Sigmoid colon (tissue), 7 donors: ENCODE data around the gene ATP6V0A1. TPM values are rescaled to one million over a fixed set of nuclear protein-coding genes. Genes with fewer than 3 reads are reported as not detected.

Experiments
- DNase-seq: peaks from one replicate; pipeline ENCODE4 v3.0.0-alpha.2; 2019
- H3K27ac ChIP-seq, 4 donors: fragments of 200-600 bp; sonication (generic); one replicate each; pipeline ENCODE4 v1.5.1; 2016 to 2019; ENCODE audit warnings: mild to moderate bottlenecking in 1 of 4
- H3K27me3 ChIP-seq, 3 donors: fragments of 200-600 bp; sonication (generic); one replicate each; pipeline ENCODE4 v1.5.1; 2019; ENCODE audit warnings: mild to moderate bottlenecking in 1 of 3
- H3K36me3 ChIP-seq, 4 donors: fragments of 200-600 bp; sonication (generic); one replicate each; pipeline ENCODE4 v1.5.1; 2016 to 2019
- H3K4me1 ChIP-seq, 4 donors: fragments of 200-600 bp; sonication (generic); one replicate each; pipeline ENCODE4 v1.5.1; 2017 to 2019
- H3K4me3 ChIP-seq, 4 donors: fragments of 200-600 bp; sonication (generic); one replicate each; pipeline ENCODE4 v1.5.1; 2017 to 2019; ENCODE audit warnings: mild to moderate bottlenecking in 2 of 4, moderate library complexity in 1 of 4
- H3K9me3 ChIP-seq, 4 donors: fragments of 200-600 bp in 3 of 4; sonication (generic) in 3 of 4; one replicate each; pipeline versions ENCODE4 v1.5.1 to v1.6.1; 2013 to 2019
- EP300 ChIP-seq, 4 donors: sonication (generic); formaldehyde crosslinking; IDR thresholded peaks; one replicate each; pipeline ENCODE4 v1.6.1; 2017; ENCODE audit warnings: antibody characterized with exemption in 4 of 4
- POLR2A ChIP-seq, 2 donors: fragments of 450-650 bp; IDR thresholded peaks; one replicate each; pipeline ENCODE4 v1.6.1; 2016; ENCODE audit warnings: antibody characterized with exemption in 2 of 2, mild to moderate bottlenecking in 2 of 2, moderate library complexity in 2 of 2
- POLR2AphosphoS5 ChIP-seq, 4 donors: sonication (generic); formaldehyde crosslinking; IDR thresholded peaks; one replicate each; pipeline ENCODE4 v1.6.1; 2017; ENCODE audit warnings: antibody characterized with exemption in 4 of 4
- WGBS, 2 donors: extraction: QIAGEN DNeasy Blood & Tissue Kit; methylation state at CpG; one replicate each; pipeline ENCODE4 v1.1.7; 2013; 5-methylcytosine and 5-hydroxymethylcytosine counted together
- intact Hi-C: fragments of 100-400 bp; cut with DNase I; formaldehyde crosslinking; loops from one replicate; pipeline ENCODE4 v1.15.1; 2023
- polyA plus RNA-seq, 3 donors: library from polyadenylated mRNA; stranded (reverse); fragments of 200-250 nt; gene quantifications; one replicate each; pipeline ENCODE4 v1.2.3, GENCODE V29; 2013
- total RNA-seq, 4 donors: library from RNA; depleted of rRNA; stranded (reverse); fragments of >200 nt; gene quantifications; one replicate each; pipeline ENCODE4 v1.1.0, GENCODE V29; 2016
- TF ChIP-seq, protein P1 (sequence below), 4 experiments: fragments of 450-650 bp in 3 of 4; fragments of 200-600 bp in 1 of 4; IDR thresholded peaks; one replicate each; pipeline ENCODE4 v1.5.1; 2016 to 2019; ENCODE audit warnings: antibody characterized with exemption in 4 of 4, mild to moderate bottlenecking in 3 of 4, moderate library complexity in 2 of 4
- donor health status: healthy with polysubstance abuse.
- donor health status: Bipolar disorder and iron deficiency.
- donor health status: healthy.

ATP6V0A1 gene
- total and polyA plus RNA-seq, 7 donors, result 11.6 to 96.1 (median 48.9) TPM

DNA sequence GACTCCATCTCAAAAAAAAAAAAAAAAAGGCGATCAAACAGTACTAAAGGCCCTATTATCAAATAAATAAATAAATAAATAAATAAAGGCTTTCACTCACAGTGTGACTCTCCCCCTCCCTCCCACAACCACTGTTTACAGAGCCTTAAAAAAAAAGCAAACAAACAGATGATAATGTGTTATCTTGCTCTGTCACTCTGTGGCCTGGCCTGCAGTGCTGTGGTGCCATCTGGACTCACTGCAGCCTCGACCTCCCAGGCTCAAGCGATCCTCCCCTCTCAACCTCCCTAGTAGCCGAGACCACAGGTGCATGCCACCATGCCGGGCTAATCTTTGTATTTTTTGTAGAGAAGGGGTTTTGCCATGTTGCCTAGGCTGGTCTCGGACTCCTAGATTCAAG, 69.3 kb downstream of the ATP6V0A1 start:
- H3K36me3 ChIP-seq, result no peaks in the 10 kb centered on the region
- TF ChIP-seq EP300 (IDR thresholded peaks at IDR 0.05) (no peak), POLR2A (IDR thresholded peaks at IDR 0.05) (no peak), POLR2AphosphoS5 (IDR thresholded peaks at IDR 0.05) (no peak)
- TF ChIP-seq, protein P1, sequence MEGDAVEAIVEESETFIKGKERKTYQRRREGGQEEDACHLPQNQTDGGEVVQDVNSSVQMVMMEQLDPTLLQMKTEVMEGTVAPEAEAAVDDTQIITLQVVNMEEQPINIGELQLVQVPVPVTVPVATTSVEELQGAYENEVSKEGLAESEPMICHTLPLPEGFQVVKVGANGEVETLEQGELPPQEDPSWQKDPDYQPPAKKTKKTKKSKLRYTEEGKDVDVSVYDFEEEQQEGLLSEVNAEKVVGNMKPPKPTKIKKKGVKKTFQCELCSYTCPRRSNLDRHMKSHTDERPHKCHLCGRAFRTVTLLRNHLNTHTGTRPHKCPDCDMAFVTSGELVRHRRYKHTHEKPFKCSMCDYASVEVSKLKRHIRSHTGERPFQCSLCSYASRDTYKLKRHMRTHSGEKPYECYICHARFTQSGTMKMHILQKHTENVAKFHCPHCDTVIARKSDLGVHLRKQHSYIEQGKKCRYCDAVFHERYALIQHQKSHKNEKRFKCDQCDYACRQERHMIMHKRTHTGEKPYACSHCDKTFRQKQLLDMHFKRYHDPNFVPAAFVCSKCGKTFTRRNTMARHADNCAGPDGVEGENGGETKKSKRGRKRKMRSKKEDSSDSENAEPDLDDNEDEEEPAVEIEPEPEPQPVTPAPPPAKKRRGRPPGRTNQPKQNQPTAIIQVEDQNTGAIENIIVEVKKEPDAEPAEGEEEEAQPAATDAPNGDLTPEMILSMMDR (IDR thresholded peaks at IDR 0.05), result no peak
- intact Hi-C loops, result no loop called here
- no peaks in the 10 kb centered on the region for H3K9me3 ChIP-seq
- 89 to 93% methylated on average over 6 of the region's 6 CpGs for WGBS, 2 donors
- H3K4me1 ChIP-seq, result peaks cover 0 to 28% (median 28%) of the 10 kb centered on the region in 4 donors
- no peak overlapping the region for H3K4me3 ChIP-seq
- no peak overlapping the region for H3K27ac ChIP-seq
- H3K27me3 ChIP-seq, result no peaks in the 10 kb centered on the region
- peak; percentile 48 for DNase-seq

DNA sequence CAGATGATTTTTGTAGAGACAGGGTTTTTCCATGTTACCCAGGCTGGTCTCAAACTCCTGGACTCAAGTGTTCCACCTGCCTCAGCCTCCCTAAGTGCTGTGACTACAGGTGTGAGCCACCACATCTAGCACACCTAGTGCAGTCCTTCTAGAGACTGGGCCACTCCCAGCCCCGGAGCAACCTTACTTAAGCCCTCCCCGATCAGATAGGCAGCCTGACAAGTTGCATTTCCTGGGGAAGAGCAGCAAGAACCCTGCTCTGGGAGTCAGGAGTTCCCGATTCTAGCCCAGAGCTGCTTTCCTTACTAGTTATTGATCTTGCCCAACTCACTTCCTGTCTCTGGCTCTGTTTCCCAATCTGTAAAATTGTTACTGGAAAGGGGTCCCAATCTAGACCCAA, 70.4 kb downstream of the ATP6V0A1 start:
- no peak for DNase-seq
- TF ChIP-seq EP300 (IDR thresholded peaks at IDR 0.05), result no peak
- TF ChIP-seq, protein P1 (IDR thresholded peaks at IDR 0.05), result no peak
- TF ChIP-seq POLR2AphosphoS5 (IDR thresholded peaks at IDR 0.05), result no peak
- Histone ChIP-seq H3K9me3 (no peaks in the 10 kb centered on the region), H3K36me3 (no peaks in the 10 kb centered on the region), H3K4me1 (peaks cover 0 to 24% (median 23%) of the 10 kb centered on the region in 4 donors), H3K27ac (no peak overlapping the region), H3K27me3 (no peaks in the 10 kb centered on the region), H3K4me3 (no peak overlapping the region)
- 33 to 52% methylated on average over 3 of the region's 3 CpGs for WGBS, 2 donors
- intact Hi-C loops, result no loop called here

GRCh38 chr17:42530952-42531454, 72.3 kb downstream of the ATP6V0A1 start:
- no peak for DNase-seq
- H3K4me1 ChIP-seq, result peaks cover 0 to 33% (median 30%) of the 10 kb centered on the region in 4 donors
- H3K4me3 ChIP-seq, result no peak overlapping the region
- H3K27me3 ChIP-seq, result no peaks in the 10 kb centered on the region
- H3K36me3 ChIP-seq, result no peaks in the 10 kb centered on the region
- H3K27ac ChIP-seq, result peak overlapping the region; percentile 81 to 87 (median 84)
- H3K9me3 ChIP-seq, result no peaks in the 10 kb centered on the region
- TF ChIP-seq EP300 (IDR thresholded peaks at IDR 0.05) (no peak), POLR2AphosphoS5 (IDR thresholded peaks at IDR 0.05) (no peak), POLR2A (IDR thresholded peaks at IDR 0.05) (no peak)
- TF ChIP-seq, protein P1 (IDR thresholded peaks at IDR 0.05), result no peak
- WGBS, 2 donors, result 59 to 82% methylated on average over 2 of the region's 2 CpGs
- intact Hi-C loops, result no loop called here

DNA sequence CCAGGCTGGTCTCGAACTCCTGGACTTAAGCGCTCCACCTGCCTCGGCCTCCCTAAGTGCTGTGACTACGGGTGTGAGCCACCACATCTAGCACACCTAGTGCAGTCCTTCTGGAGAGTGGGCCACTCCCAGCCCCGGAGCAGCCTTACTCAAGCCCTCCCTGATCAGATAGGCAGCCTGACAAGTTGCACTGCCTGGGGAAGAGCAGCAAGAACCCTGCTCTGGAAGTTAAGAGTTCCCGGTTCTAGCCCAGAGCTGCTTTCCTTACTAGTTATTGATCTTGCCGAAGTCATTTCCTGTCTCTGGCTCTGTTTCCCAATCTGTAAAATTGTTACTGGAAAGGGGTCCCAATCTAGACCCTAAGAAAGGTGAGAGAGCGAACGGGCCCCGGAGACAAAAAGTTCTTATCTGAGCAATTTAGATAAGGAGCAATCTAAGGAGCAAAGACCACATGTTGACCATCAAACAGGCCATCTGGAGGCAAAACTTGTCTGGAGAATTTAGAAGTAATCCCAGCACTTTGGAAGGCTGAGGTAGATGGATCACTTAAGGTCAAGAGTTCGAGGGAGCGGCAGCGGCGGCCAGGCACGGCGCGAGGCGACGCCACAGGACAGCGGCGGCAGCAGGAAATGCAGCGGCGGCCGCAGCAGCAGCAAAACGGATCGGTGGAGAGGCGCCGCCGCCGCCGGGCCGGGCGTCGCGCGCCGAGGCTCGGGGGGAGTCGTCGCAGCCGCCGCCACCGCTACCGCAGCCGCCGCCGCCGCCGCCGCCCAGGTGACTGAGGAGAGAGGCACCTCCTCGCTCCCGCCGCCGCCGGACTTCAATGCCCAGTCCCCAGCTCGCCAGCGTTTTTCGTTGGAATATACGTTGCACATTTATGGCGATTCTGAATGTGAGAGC, 73.0 kb downstream of the ATP6V0A1 start:
- peak; percentile 83 for DNase-seq
- Histone ChIP-seq H3K27ac (peak overlapping the region; percentile 81 to 87 (median 84)), H3K36me3 (no peaks in the 10 kb centered on the region), H3K4me1 (peaks cover 0 to 36% (median 26%) of the 10 kb centered on the region in 4 donors), H3K9me3 (no peaks in the 10 kb centered on the region), H3K4me3 (peak overlapping the region; percentile 37 to 61 (median 52)), H3K27me3 (no peaks in the 10 kb centered on the region)
- 6 to 11% methylated on average over 60 of the region's 60 CpGs for WGBS, 2 donors
- TF ChIP-seq POLR2AphosphoS5 (IDR thresholded peaks at IDR 0.05) (peak in 1 of 4 donors; percentile 56), EP300 (IDR thresholded peaks at IDR 0.05) (no peak)
- TF ChIP-seq, protein P1 (IDR thresholded peaks at IDR 0.05), result peak; percentile 26 to 45 (median 38)
- intact Hi-C loops, result no loop called here
